ENCODE measurements around the gene RGS10. TPM values are rescaled to one million over a fixed set of nuclear protein-coding genes. Genes with fewer than 3 reads are reported as not detected.

The RGS10 gene
- total and polyA plus RNA-seq, 9 of the 15 experiments (the other 6 are each of a cell fraction or from before 2014, with no cell fraction given), result 31.9 to 123 (median 62.1) TPM

GRCh38 chr10:119488675-119489074 is 53.8 kb downstream of the RGS10 start:
- H3K4me1 ChIP-seq (replicated peaks in 1 of 2; ENCODE audit: control insufficient read depth in 2 of 2, insufficient read depth in 2 of 2, low read length in 2 of 2), result peaks cover 0 to 5% of the 10 kb centered on the region in 2 experiments; a peak in 2 of 5 replicates
- 75% methylated on average over 6 of the region's 7 CpGs for WGBS (ENCODE audit: insufficient coverage, low coverage, missing lambda C conversion rate)
- POLR2A ChIA-PET, result no interaction called here
- no peak for TF ChIP-seq ZNF274 (IDR thresholded peaks at IDR 0.05; ENCODE audit: borderline replicate concordance, low read depth, low read length)
- TF ChIP-seq BRCA1 (IDR thresholded peaks at IDR 0.05), result no peak
- TF ChIP-seq BRCA1 (CRISPR knock-in tag; IDR thresholded peaks at IDR 0.05), result no peak
- no peak for TF ChIP-seq RERE (CRISPR knock-in tag; IDR thresholded peaks at IDR 0.05; ENCODE audit: borderline replicate concordance)
- TF ChIP-seq NBN (IDR thresholded peaks at IDR 0.05; ENCODE audit: low read depth), result no peak
- TF ChIP-seq FUS (optimal IDR thresholded peaks at IDR 0.05; ENCODE audit: low read depth, low read length), result no peak
- TF ChIP-seq HINFP (tag; conservative IDR thresholded peaks at IDR 0.05; ENCODE audit: low read depth), result no peak
- no peak for TF ChIP-seq GATA2 (CRISPR knock-in tag; IDR thresholded peaks at IDR 0.05)
- no peak for TF ChIP-seq CC2D1A (IDR thresholded peaks at IDR 0.05)
- TF ChIP-seq MLLT1 (IDR thresholded peaks at IDR 0.05), result no peak
- no peak for TF ChIP-seq BCL6 (CRISPR knock-in tag; IDR thresholded peaks at IDR 0.05)
- TF ChIP-seq FOXP1 (CRISPR knock-in tag; IDR thresholded peaks at IDR 0.05), result no peak
- TF ChIP-seq PCBP2 (IDR thresholded peaks at IDR 0.05; ENCODE audit: low read depth, low read length, poor library complexity, severe bottlenecking), result no peak
- no peak for TF ChIP-seq PHF20 (IDR thresholded peaks at IDR 0.05; ENCODE audit: partially characterized antibody)
- TF ChIP-seq HLTF (IDR thresholded peaks at IDR 0.05), result no peak
- no peaks in the 10 kb centered on the region for H3K9me3 ChIP-seq (replicated peaks; ENCODE audit: control insufficient read depth, insufficient read depth, low read depth, low read length)
- no peak overlapping the region for H3K9ac ChIP-seq (ENCODE audit: insufficient read depth in 1 of 2, low read depth in 2 of 2, low read length in 2 of 2)
- in situ Hi-C loops (cut with MboI), result no loop called here
- H3K4me3 ChIP-seq, result no peak overlapping the region
- H4K20me1 ChIP-seq (replicated peaks; ENCODE audit: control insufficient read depth, insufficient read depth, low read length), result no peaks in the 10 kb centered on the region
- H3K79me2 ChIP-seq (ENCODE audit: control insufficient read depth, insufficient read depth, low read length), result no peaks in the 10 kb centered on the region
- no peak overlapping the region for H3K27ac ChIP-seq (ENCODE audit: extremely low read depth, low read depth, low read length)
- H3K4me2 ChIP-seq (ENCODE audit: insufficient read depth, low read length), result no peak overlapping the region
- CTCF ChIA-PET (ENCODE audit: low intra/inter-chr PET ratio), result no interaction called here
- no peaks in the 10 kb centered on the region for H3K27me3 ChIP-seq (ENCODE audit: control insufficient read depth in 2 of 2, insufficient read depth in 2 of 2, low read length in 2 of 2)
- H3K36me3 ChIP-seq (ENCODE audit: control insufficient read depth, insufficient read depth, low read length), result no peaks in the 10 kb centered on the region
- no peak overlapping the region for H2AFZ ChIP-seq (ENCODE audit: low read depth, low read length)
- intact Hi-C loops (cut with micrococcal nuclease), result no loop called here
- DNase-seq (ENCODE audit: extremely low read depth in 1 of 4, low spot score in 3 of 4) (no peak), FAIRE-seq (no peak), ATAC-seq (no peak)
- no TSS peak for BruUV-seq (replicated peaks)
- H3K9me1 ChIP-seq (ENCODE audit: control insufficient read depth, insufficient read depth, low read length), result no peaks in the 10 kb centered on the region
